Esophagus squamous epithelium (tissue), 4 donors: ENCODE measurements around the gene FGF3.

Source experiments
- CTCF ChIP-seq, 6 experiments: fragments of 450-650 bp in 4 of 6; fragments of 200-600 bp in 2 of 6; sonication (generic) in 2 of 6; IDR thresholded peaks; one replicate each; pipeline ENCODE4 v1.5.1; 2016 to 2019; ENCODE audit warnings: antibody characterized with exemption in 6 of 6, mild to moderate bottlenecking in 4 of 6, moderate library complexity in 4 of 6
- POLR2A ChIP-seq, 4 donors: fragments of 450-650 bp; IDR thresholded peaks; one replicate each; pipeline ENCODE4 v1.6.1; 2017; ENCODE audit warnings: antibody characterized with exemption in 4 of 4, mild to moderate bottlenecking in 4 of 4, moderate library complexity in 3 of 4

DNA sequence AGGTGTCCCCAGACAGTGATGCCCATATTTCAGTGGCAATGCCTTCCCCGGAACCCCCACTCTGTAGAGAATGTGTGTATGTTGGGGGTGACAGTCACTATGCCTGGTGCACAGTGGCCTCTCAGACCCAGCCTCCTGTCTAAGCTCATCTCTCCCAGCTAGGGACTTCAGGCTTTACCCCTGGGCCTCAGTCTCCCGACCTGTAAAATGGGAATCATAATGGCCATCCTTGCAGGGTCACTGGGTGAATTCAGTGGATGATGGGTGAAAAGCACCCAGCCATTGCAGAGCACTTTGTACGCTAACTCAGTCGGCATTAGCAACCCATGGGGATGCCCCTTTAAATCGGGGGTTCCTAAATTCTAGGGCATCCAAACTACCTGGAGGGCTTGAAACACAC, 18.9 kb downstream of the FGF3 start:
- TF ChIP-seq CTCF (IDR thresholded peaks at IDR 0.05), result no peak
- no peak for TF ChIP-seq POLR2A (IDR thresholded peaks at IDR 0.05)
